GM20431 (cell line): ENCODE data around the gene MIR17HG.
"Not testable (repeated sequence)": the region's sequence is repeated elsewhere in the genome, so short reads cannot be mapped to it uniquely, and the experiment has no call there.

Source experiments
- in situ Hi-C: fragments of 300-500 bp; cut with MseI, MboI; formaldehyde crosslinking; loops from one replicate; pipeline ENCODE4 v1.15.0; 2020; ENCODE audit warnings: low sequenced_read_pairs; ENCODE audit not compliant: unreplicated experiment

Gene MIR17HG

DNA sequence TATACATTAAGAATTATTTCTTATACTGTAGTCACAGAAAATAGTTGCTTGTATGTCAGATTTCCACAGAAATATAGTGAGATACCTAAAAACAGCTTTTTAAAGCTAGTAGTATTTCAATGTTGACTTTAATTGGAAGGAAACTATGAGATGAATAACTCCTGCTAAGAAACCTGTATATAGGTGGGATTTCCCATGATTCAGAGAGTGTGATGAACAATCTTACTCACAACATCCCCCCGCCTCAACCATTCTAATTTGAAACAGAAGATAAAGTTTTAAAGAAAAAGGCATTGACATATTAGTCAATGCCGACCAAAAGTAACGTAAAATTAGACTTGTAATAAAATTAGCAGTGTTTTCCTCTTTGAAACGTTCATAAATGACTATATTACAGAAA lies 1.4 kb upstream of the MIR17HG start:
- in situ Hi-C loops = no loop called here

DNA sequence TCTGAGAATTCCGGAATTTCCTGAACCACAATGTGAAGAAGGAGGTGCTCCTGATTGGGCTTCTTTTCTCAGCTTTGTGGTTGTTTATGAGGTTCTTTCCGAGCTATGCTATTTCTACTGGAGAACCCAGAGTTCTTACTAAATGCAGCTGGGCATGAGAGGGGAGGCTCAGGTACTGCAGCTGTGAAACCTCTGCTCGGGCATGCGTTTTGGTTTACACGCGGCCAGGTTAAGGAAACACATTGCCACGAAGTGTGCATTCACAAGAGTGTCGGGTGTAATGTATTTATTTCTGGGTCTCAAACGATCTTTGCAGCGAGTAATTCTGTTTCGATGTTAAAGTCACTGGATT lies 661 bp upstream of the MIR17HG start:
- in situ Hi-C loops = no loop called here

DNA sequence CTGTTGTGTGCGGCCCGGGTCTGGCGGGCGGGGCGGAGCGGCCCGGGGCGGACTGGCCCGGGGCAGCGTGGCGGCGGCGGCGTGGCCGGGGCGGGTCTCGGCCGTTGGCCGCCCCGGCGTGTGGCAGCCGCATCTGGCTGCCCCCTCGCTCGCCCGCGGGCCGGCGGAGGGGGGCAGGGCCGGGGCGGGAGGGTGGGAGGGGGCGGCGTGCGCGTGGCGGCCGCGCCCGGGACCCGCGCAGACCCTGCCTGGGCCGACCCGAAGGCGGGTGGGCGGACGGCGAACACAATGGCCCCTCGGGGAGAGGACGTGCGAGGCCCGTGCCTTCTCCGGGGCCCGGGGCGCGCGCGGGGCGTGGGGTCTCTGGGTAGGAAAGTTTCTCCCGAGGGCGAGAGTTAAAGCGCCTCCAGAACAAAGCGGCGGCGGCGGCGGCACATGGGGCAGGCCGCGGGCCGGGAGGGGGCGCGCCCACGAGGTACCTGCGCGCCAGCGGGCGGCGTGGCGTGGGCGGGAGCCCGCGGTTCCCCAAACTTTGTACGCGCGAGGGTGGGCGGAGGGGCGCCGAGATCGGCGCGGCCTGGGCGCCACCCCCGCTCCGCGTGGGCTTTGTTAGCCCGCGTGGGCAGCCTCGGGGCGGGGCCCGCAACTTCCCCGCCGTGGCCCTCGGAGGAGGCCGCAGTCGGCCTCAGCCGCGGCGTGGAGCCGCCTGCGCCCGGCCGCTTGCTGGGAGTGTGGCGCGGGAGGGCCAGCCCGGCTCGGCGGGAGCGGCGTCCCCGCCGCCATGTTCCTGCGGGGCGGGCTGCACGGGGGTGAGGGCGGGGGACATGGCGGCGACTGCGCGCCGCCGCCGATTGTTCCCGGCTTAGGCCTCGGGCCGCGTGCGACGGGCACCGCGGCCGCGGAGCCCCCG lies 764 bp downstream of the MIR17HG start:
- in situ Hi-C loops = no loop called here

GRCh38 chr13:91348906-91349435 lies 1.5 kb downstream of the MIR17HG start:
- in situ Hi-C loops = no loop called here

DNA sequence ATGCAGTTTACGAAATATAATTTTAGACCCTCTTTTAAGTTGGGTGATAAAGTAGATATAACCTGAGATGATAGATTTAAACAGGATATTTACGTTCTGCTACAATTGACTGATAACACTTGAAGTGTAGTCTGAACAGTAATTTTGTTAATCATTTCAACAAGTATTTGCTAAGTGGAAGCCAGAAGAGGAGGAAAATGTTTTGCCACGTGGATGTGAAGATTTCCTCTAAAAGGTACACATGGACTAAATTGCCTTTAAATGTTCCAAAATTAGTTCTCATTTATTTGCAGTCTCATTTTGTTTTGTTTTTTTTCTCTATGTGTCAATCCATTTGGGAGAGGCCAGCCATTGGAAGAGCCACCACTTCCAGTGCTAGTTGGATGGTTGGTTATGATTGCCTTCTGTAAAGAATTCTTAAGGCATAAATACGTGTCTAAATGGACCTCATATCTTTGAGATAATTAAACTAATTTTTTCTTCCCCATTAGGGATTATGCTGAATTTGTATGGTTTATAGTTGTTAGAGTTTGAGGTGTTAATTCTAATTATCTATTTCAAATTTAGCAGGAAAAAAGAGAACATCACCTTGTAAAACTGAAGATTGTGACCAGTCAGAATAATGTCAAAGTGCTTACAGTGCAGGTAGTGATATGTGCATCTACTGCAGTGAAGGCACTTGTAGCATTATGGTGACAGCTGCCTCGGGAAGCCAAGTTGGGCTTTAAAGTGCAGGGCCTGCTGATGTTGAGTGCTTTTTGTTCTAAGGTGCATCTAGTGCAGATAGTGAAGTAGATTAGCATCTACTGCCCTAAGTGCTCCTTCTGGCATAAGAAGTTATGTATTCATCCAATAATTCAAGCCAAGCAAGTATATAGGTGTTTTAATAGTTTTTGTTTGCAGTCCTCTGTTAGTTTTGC lies 2.8 kb downstream of the MIR17HG start:
- in situ Hi-C loops = no loop called here

DNA sequence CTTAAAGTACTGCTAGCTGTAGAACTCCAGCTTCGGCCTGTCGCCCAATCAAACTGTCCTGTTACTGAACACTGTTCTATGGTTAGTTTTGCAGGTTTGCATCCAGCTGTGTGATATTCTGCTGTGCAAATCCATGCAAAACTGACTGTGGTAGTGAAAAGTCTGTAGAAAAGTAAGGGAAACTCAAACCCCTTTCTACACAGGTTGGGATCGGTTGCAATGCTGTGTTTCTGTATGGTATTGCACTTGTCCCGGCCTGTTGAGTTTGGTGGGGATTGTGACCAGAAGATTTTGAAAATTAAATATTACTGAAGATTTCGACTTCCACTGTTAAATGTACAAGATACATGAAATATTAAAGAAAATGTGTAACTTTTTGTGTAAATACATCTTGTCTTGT lies 3.6 kb downstream of the MIR17HG start:
- in situ Hi-C loops = no loop called here

- in situ Hi-C loops = no loop called here
These were observed 4.5 kb downstream of the MIR17HG start for GRCh38 chr13:91351980-91352379.

DNA sequence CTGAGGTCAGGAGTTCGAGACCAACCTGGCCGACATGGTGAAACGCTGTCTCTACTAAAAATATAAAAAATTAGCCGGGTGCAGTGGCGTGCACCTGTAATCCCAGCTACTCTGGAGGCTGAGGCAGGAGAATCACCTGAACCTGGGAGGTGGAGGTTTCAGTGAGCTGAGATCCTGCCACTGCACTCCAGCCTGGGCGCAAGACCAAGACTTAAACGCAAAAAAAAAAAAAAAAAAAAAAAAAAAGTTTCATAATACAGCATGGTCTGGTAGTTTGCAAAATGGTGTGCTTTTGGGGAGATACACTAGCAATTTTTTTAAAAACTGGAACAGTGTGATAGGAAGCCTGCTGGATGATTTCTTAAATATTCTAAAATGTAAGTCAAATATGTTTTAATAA lies 5.4 kb downstream of the MIR17HG start:
- in situ Hi-C loops = not testable (repeated sequence)

- in situ Hi-C loops = no loop called here
These were observed 6.0 kb downstream of the MIR17HG start for GRCh38 chr13:91353494-91353893.

- in situ Hi-C loops = no loop called here
These were observed 7.8 kb downstream of the MIR17HG start for GRCh38 chr13:91355099-91355825.

DNA sequence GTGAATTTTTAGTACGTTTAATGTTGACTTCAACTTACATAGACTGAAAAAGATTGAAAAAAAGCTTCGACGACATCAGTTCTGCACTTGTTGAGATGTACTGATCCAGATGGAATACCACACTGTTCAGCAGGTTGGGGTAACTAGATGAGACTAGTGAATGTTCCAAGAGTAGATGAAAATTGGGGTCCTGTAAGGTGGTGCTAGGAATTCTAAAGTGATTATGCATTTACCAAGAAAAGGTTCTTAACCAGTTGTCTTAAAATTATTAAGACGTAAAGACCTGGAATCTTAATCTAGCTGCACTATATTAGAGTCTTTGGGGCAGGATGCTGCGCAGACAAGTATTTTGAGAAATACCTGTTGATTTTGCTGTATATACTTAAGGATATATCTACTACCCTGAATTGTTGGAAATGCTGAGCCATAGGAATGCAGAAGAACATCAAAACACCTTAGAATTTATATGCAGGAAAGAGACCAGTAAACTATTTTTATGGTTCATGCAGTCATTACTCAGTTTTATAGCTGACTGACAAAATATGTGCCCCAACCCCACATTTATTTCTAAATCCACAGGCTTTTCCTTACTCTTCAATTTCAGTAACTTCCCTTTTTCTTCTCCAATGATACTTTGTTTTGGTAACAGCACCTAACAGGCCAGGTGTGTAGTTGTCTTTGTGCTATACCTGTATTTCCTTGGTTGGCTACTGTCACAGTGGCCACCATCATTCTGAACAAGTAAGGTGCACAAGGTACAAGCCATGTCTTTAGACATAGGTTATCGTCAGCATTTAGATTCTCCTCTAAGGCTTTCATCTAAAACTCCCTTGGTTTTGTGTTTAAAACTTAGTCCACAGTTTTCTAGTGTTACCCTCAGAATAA lies 8.6 kb downstream of the MIR17HG start:
- in situ Hi-C loops = no loop called here

DNA sequence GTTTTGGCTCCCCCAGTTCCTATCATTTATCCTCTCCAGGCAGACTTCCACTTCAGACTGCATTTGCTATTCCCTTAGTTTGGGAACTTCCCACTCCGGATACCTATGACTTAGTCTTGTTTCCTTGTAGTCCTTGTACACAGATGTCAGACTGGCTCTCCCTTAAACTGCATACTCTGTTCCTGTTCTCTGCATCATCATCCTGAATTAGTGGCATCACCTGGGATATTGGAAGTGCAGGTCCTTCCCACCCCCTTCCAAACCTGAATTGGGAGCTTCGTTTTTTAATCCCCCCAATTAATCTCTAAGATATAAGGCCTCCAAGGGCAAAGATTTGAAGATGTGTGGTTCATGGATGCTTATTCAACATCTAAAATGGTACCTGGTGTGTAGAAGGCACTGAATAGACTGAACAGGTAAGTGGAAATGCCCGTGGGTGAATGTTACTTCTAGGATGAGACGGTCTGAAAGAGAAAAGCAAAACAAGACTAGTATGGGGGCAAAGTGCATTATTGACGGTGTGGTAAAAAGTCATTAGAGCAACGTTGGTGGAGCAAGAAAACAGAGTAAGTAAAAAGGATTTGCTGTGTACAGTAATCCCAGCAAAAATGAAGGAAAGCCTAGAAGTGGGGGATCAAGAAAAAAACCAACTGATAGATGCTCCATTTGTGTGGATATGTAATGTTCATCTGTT lies 9.6 kb downstream of the MIR17HG start:
- in situ Hi-C loops = no loop called here

- in situ Hi-C loops = no loop called here
These were observed 10.3 kb downstream of the MIR17HG start for GRCh38 chr13:91357613-91358386.

- in situ Hi-C loops = no loop called here
These were observed 10.9 kb downstream of the MIR17HG start for GRCh38 chr13:91358387-91358782.

- in situ Hi-C loops = no loop called here
These were observed 11.6 kb downstream of the MIR17HG start for GRCh38 chr13:91359111-91359510.

DNA sequence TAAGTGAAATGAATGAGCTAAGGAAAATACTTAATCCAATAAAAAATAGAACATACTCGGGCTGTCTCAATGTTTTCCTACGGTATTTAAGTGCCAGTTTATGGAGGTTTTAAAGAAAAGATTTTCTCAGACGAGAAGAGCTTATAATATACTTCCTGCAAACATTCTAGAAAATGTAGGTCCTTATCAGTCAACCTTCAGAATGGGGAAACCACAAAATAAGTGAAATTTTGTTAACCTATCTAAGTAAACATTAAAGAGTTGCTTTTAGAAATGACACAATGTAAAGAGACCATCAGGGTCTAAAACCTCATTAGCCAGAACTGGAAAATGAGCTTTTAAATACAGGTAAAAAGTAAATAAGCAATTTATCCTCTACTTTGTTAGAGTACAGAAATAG lies 12.1 kb downstream of the MIR17HG start:
- in situ Hi-C loops = no loop called here

GRCh38 chr13:91360246-91360751 lies 12.8 kb downstream of the MIR17HG start:
- in situ Hi-C loops = no loop called here

- in situ Hi-C loops = no loop called here
These were observed 14.3 kb downstream of the MIR17HG start for GRCh38 chr13:91361755-91362271.
